ENCODE data around the gene FER. TPM values are rescaled to one million over a fixed set of nuclear protein-coding genes. Genes with fewer than 3 reads are reported as not detected.

FER gene
- total RNA-seq, 2 experiments from 2014 or later: 14.2 to 15.9 TPM

DNA sequence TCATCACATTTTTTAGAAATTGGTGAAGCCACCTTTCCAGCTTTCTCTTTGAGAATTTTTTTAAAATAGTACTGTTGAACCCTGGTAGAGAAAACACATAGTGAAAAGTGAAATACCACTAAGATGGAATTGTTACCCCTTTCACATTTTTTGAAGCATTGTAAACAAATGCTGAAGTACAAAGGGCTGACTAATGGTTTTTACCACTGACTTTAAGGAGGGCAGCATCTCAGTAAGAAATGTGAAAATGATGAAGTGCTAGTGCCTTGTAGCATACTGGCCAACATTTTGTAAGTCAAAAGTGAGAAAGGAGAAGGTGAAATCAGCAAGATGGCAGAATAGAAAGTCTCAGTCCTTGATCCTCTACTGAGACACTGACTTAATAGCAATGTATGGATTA, 341.5 kb downstream of the FER start:
- Mint-ChIP-seq H3K27me3 (no peaks in the 10 kb centered on the region), H3K27ac (no peak overlapping the region), H3K9me3 (peaks cover 5% of the 10 kb centered on the region), H3K4me3 (no peak overlapping the region), H3K36me3 (ENCODE audit: low read depth) (peaks cover 12% of the 10 kb centered on the region), H3K4me1 (ENCODE audit: low read depth) (no peaks in the 10 kb centered on the region)
- Histone ChIP-seq H3K27me3 (ENCODE audit: control insufficient read depth in 1 of 2, insufficient read depth in 2 of 2, low read length in 2 of 2) (no peaks in the 10 kb centered on the region), H3K4me1 (ENCODE audit: insufficient read depth, low read length) (no peaks in the 10 kb centered on the region), H3K4me3 (ENCODE audit: low read length) (no peak overlapping the region), H3K27ac (ENCODE audit: low read depth in 1 of 2, low read length in 2 of 2) (no peak overlapping the region), H3K36me3 (ENCODE audit: insufficient read depth, low read length) (no peaks in the 10 kb centered on the region), H3K9me3 (ENCODE audit: control insufficient read depth in 1 of 2, insufficient read depth in 1 of 2, low read length in 2 of 2) (no peaks in the 10 kb centered on the region)
- TF ChIP-seq, protein P1, sequence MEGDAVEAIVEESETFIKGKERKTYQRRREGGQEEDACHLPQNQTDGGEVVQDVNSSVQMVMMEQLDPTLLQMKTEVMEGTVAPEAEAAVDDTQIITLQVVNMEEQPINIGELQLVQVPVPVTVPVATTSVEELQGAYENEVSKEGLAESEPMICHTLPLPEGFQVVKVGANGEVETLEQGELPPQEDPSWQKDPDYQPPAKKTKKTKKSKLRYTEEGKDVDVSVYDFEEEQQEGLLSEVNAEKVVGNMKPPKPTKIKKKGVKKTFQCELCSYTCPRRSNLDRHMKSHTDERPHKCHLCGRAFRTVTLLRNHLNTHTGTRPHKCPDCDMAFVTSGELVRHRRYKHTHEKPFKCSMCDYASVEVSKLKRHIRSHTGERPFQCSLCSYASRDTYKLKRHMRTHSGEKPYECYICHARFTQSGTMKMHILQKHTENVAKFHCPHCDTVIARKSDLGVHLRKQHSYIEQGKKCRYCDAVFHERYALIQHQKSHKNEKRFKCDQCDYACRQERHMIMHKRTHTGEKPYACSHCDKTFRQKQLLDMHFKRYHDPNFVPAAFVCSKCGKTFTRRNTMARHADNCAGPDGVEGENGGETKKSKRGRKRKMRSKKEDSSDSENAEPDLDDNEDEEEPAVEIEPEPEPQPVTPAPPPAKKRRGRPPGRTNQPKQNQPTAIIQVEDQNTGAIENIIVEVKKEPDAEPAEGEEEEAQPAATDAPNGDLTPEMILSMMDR (IDR thresholded peaks at IDR 0.05): no peak
- ChIA-PET CTCF (no interaction called here), POLR2A (no interaction called here)
- ATAC-seq (ENCODE audit: poor library complexity): no peak
- intact Hi-C loops (cut with DNase I, micrococcal nuclease): no loop called here
- no peak for DNase-seq

DNA sequence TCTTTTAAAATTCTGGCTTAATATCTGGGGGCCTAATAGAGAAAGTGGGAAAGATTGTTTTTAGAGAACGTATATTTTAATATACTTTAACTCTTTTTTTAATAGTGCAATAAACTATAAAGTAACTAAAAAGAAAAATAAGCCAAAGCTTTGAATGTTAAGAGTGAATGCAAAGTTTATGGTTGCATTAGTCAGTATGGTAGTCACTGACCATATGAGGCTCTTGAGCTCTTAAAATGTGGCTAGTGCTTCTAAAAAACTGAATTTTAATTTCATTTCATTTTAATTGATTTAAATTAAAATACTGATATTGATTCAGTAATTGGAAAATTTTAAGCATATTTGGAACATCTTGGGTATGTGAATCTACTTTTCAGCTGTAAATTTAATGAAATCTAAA, 351.4 kb downstream of the FER start:
- ATAC-seq (ENCODE audit: poor library complexity): no peak
- ChIA-PET CTCF (interaction anchor here (0.7 kb wide), 1 partner anchor 42 kb away, joined by 3 read pairs; no protein-coding TSS in a partner anchor), POLR2A (no interaction called here)
- Mint-ChIP-seq H3K9me3 (no peaks in the 10 kb centered on the region), H3K4me1 (ENCODE audit: low read depth) (no peaks in the 10 kb centered on the region), H3K27ac (no peak overlapping the region), H3K27me3 (no peaks in the 10 kb centered on the region), H3K4me3 (no peak overlapping the region), H3K36me3 (ENCODE audit: low read depth) (no peaks in the 10 kb centered on the region)
- Histone ChIP-seq H3K27ac (ENCODE audit: low read depth in 1 of 2, low read length in 2 of 2) (no peak overlapping the region), H3K27me3 (ENCODE audit: control insufficient read depth in 1 of 2, insufficient read depth in 2 of 2, low read length in 2 of 2) (no peaks in the 10 kb centered on the region), H3K4me1 (ENCODE audit: insufficient read depth, low read length) (no peaks in the 10 kb centered on the region), H3K4me3 (ENCODE audit: low read length) (no peak overlapping the region), H3K9me3 (ENCODE audit: control insufficient read depth in 1 of 2, insufficient read depth in 1 of 2, low read length in 2 of 2) (no peaks in the 10 kb centered on the region), H3K36me3 (ENCODE audit: insufficient read depth, low read length) (no peaks in the 10 kb centered on the region)
- intact Hi-C loops (cut with DNase I, micrococcal nuclease): no loop called here
- TF ChIP-seq, protein P1 (IDR thresholded peaks at IDR 0.05): no peak
- no peak for DNase-seq

DNA sequence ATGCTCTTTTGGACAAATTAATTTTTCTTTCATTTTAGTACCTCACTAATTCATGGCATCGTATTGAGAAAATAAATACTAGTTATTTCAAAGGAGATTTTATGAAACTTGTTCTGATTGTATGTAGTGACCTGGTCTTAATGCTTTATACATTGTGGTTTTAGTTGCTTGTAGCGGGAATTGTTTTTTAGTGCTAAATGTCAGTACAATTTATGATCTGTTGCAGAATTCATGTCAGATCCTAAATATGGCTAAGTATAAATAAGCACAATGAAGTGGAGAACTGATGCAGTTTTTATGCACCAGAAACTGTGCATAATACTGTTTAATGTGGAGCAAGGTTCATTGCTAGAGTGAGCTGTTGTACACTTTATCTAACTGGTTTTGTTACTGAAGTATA, 353.3 kb downstream of the FER start:
- Mint-ChIP-seq H3K4me3 (no peak overlapping the region), H3K4me1 (ENCODE audit: low read depth) (no peaks in the 10 kb centered on the region), H3K27me3 (no peaks in the 10 kb centered on the region), H3K9me3 (no peaks in the 10 kb centered on the region), H3K36me3 (ENCODE audit: low read depth) (no peaks in the 10 kb centered on the region), H3K27ac (no peak overlapping the region)
- Histone ChIP-seq H3K27me3 (ENCODE audit: control insufficient read depth in 1 of 2, insufficient read depth in 2 of 2, low read length in 2 of 2) (no peaks in the 10 kb centered on the region), H3K9me3 (ENCODE audit: control insufficient read depth in 1 of 2, insufficient read depth in 1 of 2, low read length in 2 of 2) (no peaks in the 10 kb centered on the region), H3K4me3 (ENCODE audit: low read length) (no peak overlapping the region), H3K36me3 (ENCODE audit: insufficient read depth, low read length) (no peaks in the 10 kb centered on the region), H3K4me1 (ENCODE audit: insufficient read depth, low read length) (no peaks in the 10 kb centered on the region), H3K27ac (ENCODE audit: low read depth in 1 of 2, low read length in 2 of 2) (no peak overlapping the region)
- intact Hi-C loops (cut with DNase I, micrococcal nuclease): no loop called here
- ATAC-seq (ENCODE audit: poor library complexity) (no peak), DNase-seq (no peak)
- TF ChIP-seq, protein P1 (IDR thresholded peaks at IDR 0.05): no peak
- ChIA-PET POLR2A (no interaction called here), CTCF (no interaction called here)
